Measurements from ENCODE around the gene MOV10.
A peak's percentile ranks its signal among the peaks of the same experiment; 100 is the strongest.

MOV10 gene

GRCh38 chr1:112729909-112730308 is 55.5 kb downstream of the MOV10 start:
- DNase-seq (ENCODE audit: low read depth in 2 of 2): no peak

DNA sequence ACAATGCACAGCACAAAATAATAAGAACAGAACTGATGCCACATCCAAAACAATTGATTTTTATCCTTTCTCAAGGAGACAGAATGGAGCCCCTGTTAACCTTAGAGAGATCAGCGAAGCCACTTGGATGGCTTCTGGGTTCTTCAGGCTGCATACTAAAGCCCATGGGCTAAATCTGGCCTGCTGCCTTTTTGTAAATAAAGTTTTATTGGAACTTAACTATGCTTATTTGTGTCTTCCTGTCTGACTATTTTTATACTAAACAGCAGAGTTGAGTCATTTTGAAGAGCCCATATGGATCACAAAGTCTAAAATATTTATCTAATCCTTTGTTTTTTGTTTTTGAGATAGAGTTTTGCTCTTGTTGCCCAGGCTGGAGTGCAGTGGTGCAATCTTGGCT is 57.0 kb downstream of the MOV10 start:
- no peak for DNase-seq (ENCODE audit: low read depth in 2 of 2)

- peak; percentile 34 to 39 for DNase-seq (ENCODE audit: low read depth in 2 of 2)
Measured at GRCh38 chr1:112735752-112736151, 61.3 kb downstream of the MOV10 start.

DNA sequence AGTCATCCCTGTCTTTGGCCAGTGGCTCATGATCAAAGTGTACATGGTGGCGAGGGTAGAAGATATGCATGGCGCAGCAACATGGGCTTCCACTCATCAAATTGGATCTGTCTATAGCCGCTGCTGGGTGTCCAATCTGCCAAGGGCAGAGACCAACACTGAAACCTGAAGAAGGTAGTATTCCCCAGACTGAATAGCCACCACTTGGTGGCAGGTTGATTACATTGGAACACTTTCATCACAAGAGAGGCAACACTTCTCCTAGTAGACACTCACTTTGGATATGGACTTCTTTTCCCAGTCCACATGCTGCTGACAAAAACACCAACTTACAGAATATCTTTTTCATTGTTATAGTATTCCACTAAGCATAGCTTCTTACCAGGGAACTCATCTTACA is 63.1 kb downstream of the MOV10 start:
- no peak for DNase-seq (ENCODE audit: low read depth in 2 of 2)

GRCh38 chr1:112743174-112744008 is 68.9 kb downstream of the MOV10 start:
- no peak for DNase-seq (ENCODE audit: low read depth in 2 of 2)

DNA sequence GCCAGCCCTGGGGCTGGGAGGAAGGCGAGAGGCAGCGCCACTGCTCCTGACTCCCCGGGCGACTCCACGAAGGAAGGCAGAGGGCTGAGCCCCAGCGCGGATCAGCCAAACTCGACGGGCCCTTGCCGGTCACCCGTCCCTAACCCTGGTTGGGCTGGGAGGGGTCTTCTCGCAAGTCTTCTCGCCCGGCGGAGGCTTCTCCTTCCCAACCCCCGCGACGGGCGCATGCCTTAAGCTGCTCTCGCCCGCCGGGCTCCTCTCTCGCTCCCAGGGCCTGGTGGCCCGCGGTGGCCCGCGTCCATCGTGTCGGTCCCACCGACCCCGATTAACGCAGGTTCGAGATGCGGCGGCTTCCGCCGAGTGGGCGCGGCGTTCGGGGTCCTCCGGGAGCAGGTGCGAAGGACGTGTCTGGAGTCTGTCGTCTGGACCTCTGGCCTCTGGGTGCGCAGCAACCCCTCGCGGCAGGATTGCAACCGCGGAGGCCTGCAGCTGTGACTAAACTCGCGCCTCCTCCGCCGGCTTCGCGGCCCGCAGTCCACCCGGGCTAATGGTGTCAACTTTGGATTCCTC is 69.6 kb downstream of the MOV10 start:
- DNase-seq (ENCODE audit: low read depth in 2 of 2): no peak

GRCh38 chr1:112748396-112748795 is 73.9 kb downstream of the MOV10 start:
- no peak for DNase-seq (ENCODE audit: low read depth in 2 of 2)
